ENCODE measurements around the gene TICAM1.
"Not testable (repeated sequence)": the region's sequence is repeated elsewhere in the genome, so short reads cannot be mapped to it uniquely, and the experiment has no call there.

Gene TICAM1

GRCh38 chr19:4831304-4831978 lies at the start of gene TICAM1:
TSS of gene TICAM1 (minus strand) at chr19:4831712. CDS start at chr19:4818377, 13,335 bp downstream.
- no peak for DNase-seq

DNA sequence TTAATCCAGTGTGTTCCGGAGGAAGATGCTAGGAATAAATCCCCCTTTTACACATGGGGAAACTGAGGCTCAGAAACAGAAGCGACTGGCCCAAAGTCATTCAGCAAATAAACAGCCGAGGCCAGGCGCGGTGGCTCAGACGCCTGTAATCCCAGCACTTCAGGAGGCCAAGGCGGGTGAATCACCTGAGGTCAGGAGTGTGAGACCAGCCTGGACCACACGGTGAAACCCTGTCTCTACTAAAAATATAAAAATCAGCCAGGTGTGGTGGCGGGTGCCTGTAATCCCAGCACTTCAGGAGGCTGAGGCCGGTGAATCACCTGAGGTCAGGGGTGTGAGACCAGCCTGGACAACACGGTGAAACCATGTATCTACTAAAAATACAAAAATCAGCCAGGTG lies 47.5 kb upstream of the TICAM1 start:
- DNase-seq, result no peak

DNA sequence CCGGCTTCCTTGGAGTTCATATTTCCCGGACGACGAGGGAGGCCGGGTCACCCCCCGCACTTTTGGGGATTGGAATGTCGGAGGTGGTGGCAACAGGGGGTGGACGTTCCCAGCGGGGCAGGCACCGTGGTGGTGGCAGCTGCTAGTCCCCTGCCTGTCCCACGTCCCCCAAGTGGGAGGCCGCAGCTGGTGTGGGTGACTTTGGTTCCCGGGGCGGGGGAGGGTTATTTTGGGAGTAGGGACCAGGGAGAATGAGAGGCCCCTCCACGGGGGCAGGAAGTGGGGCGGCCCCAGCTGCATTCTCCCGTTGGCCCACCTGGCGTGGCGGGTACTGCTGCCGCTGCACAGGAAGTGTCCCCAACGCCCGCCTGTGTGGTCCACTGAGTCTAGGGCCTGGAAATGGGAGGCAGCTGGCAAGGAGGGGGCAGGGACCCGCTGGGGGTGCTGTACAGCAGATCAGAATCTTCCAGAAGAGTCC lies 47.0 kb upstream of the TICAM1 start:
- DNase-seq, result no peak

- DNase-seq, result no peak
Observed at GRCh38 chr19:4877753-4878490, 46.4 kb upstream of the TICAM1 start.

DNA sequence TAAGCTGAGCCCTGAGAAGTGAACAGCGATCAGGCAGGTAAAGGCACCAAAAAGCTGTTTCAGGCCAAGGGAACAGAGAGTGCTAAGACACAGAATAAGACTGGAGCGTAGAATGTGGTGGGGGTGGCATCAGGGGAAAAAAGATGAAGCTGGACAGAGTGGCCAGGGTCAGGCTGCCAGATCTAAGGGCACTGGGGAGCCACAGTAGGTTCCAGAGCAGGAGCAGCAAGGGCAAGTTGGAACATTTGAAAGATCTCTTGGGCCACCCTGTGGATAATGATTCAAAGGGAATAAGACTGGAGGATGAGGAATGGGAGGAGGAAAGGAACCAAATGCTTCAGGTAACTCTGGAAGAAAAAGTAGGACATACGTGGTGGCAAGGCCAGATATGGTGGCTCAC lies 42.4 kb upstream of the TICAM1 start:
- DNase-seq, result no peak

GRCh38 chr19:4871711-4872110 lies 40.2 kb upstream of the TICAM1 start:
- DNase-seq, result no peak

DNA sequence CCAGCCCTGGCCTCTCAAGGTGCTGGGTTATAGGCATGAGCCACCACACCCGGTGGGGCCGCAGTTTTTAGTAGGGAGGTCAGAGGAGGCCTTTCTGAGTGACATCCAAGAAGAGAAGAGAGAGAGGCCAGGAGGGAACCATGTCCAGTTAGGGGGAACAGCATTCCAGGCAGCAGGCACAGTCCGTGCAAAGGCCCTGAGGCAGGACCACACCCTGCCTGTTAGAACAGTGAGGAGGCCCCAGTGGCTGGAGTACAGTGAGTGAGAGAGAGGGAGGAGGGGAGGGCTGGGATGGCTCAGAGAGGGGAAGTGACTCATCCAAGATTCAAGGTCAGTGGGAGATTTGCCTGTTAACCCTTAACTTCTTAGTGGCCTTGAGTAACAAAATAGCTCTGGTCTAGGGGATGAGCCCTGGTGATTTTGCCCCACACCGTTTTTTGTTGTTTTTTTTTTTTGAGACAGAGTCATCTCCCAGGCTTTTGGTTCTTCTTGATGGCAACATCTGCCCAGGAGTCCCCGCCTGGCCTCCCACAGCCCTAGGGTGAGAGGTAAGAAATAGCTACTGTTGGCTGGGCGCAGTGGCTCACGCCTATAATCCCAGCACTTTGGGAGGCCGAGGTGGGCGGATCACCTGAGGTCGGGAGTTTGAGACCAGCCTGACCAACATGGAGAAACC lies 38.7 kb upstream of the TICAM1 start:
- DNase-seq, result no peak

- DNase-seq, result no peak
Observed at GRCh38 chr19:4868286-4868834, 36.8 kb upstream of the TICAM1 start.

DNA sequence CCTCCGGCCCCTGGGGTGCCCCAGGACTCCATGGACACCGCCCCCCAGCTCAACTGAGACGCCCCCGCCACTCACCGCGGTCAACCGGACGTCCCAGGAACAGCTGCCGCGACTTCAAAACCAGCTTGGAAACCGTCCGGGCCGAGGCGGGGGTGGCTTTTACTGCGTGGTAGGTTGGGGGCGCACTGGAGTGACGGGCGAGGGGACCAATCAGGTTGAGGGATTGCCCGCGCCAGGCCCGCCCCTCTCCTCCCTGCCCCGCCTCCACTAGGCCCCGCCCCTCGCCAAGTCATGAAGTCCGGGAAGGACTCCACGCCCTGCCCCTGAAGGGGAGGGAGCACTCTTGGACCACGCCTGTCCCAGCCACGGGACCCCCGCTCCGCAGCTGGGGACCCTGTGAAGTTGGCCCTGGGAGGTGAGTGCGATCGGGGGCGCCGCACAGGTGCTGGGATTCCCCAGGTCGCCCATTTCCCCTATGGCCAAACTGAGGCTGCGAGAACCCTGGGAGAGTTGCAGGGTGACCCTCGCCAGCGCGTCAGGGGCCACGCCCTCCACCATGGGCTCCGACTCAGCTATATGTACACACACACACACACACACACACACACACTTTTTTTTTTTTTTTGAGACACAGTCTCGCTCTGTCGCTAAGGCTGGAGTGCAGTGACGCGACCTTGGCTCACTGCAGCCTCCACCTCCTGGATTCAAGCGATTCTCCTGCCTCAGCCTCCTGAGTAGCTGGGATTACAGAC lies 36.2 kb upstream of the TICAM1 start, which contains the start of gene PLIN3:
Gene PLIN3 (minus strand): TSS at position 134 of the 752 bp plus-strand sequence. CDS start 6,273 bp downstream, outside the sequence.
- DNase-seq, result no peak

- no peak for DNase-seq
Observed at GRCh38 chr19:4866595-4867424, 35.3 kb upstream of the TICAM1 start.

- no peak for DNase-seq
Observed at GRCh38 chr19:4861147-4861546, 29.6 kb upstream of the TICAM1 start.

GRCh38 chr19:4859697-4860096 lies 28.2 kb upstream of the TICAM1 start:
- DNase-seq, result no peak

GRCh38 chr19:4856468-4856867 lies 25.0 kb upstream of the TICAM1 start:
- not testable (repeated sequence) for DNase-seq

DNA sequence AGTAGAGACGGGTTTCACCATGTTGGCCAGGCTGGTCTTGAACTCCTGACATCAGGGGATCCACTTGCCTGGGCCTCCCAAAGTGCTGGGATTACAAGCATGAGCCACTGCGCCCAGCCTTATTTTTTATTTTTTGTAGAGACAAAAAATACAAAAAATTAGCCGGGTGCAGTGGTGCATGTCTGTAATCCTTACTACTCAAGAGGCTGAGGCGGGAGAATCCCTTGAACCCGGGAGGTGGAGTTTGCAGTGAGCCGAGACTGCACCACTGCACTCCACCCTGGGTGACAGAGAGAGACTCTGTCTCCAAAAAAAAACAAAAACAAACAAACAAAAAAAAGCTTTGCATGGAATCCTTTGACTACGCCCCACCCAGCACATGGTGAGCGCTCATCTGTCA lies 22.0 kb upstream of the TICAM1 start:
- not testable (repeated sequence) for DNase-seq

DNA sequence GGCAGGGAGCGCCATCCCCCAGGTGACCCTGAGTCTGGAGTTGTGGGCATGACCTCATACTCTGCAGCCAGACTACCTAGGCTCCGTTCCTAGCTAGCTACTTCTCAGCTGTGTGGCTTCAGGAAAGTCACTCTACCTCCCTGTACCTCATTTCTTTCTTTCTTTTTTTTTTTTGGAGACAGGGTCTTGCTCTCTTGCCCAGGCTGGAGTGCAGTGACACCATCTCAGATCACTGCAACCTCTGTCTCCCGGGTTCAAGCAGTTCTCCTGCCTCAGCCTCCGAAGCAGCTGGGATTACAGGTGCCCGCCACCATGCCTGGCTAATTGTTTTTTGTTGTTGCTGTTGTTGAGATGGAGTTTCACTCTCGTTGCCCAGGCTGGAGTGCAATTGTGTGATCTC lies 21.0 kb upstream of the TICAM1 start:
- DNase-seq, result no peak

DNA sequence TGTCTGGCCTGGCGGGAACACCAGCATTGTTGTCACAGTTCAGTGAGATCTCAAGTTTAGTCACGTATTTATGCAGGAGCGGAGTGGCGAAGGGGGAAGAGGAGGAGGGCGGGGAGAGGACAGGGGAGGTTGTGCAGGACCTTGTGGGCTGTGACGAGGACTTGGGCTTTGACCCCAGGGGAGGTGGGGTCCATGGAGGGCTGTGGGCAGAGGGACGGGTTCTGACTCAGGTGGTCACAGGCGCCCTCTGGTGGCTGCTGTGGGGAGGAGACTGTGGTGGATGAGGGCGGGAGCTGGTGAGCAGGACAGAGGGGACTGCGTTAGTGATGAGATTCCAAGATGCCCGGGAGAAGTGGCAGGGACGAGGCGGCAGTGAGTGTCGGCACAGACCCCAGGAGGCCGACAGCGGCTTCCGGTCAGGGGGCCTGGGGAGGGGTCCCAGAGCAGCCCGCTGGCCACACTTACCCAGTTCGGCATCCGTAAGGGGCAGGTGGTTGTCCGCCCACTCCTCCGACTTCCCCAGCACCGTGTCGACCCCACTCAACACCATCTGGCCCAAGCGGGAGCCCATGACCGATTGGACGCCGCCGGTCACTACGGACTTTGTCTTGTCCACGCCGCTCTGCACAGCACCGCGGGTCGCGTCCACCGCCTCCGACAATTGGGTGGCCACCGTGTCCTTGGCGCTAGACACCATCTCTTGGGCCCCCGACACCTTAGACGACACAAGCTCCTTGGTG lies 20.2 kb upstream of the TICAM1 start:
- no peak for DNase-seq

DNA sequence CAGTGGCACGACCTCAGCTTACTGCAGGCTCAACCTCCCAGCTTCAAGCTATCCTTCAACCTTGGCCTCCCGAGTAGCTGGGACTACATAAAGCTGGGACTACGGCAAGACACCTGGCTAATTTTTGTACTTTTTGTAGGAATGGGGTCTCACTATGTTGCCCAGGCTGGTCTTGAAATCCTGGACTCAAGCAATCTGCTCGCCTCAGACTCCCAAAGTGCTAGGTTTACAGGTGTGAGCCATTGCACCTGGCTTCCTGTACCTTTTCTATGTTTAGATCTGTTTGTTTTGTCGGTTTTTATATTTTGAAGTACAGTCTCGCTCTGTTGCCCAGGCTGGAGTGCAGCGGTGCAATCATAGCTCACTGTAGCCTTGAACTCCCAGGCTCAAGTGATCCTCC lies 17.5 kb upstream of the TICAM1 start:
- no peak for DNase-seq

DNA sequence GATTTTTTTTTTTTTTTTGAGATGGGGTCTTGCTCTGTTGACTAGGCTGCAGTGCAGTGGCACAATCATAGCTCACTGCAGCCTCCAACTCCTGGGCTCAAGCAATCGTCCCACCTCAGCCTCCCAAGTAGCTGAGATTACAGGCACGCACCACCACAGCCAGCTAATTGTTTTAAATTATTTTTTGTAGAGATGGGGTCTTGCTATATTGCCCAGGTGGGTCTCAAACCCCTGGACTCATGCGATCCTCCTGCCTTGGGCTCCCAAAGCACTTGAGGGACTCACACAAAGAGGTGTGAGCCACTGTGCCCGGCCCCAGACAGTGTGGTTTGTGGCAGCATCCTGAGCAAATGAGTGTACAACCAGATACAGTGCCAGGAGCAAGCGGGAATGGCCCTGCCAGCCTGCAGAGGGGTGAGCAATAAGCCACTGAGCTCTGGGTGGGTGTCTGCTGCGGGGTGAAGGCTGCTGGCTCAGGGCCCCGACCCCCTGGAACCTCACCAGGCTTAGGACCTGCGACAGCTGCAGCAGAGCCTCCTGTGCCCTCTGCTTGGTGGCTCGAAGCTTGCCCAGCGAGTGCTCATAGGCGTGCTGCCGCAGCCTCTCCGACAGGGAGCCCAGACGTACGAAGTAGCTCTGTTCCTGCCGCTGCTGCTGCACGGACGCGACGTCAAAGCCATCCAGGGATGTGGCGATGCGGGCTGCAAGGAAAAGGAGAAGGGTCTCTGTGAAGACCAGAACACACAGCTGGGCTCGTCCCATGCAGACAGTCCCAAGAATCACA lies 15.9 kb upstream of the TICAM1 start:
- DNase-seq, result no peak

DNA sequence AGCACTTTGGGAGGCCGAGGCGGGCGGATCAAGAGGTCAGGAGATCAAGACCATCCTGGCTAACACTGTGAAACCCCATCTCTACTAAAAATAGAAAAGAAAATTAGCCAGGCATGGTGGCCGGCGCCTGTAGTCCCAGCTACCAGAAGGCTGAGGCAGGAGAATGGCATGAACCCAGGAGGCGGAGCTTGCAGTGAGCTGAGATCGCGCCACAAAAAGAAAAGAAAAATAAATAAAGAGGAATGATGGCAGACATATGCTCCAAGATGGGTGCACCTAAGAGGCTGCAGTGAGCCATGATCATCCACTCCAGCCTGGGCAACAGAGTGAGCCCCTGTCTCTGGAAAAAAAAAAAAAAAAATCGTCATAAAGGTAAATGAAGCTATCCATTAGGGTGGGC lies 14.5 kb upstream of the TICAM1 start:
- not testable (repeated sequence) for DNase-seq

All from cortex of kidney (tissue), 1 donor.